ENCODE data around the gene FRAS1.

Gene FRAS1

DNA sequence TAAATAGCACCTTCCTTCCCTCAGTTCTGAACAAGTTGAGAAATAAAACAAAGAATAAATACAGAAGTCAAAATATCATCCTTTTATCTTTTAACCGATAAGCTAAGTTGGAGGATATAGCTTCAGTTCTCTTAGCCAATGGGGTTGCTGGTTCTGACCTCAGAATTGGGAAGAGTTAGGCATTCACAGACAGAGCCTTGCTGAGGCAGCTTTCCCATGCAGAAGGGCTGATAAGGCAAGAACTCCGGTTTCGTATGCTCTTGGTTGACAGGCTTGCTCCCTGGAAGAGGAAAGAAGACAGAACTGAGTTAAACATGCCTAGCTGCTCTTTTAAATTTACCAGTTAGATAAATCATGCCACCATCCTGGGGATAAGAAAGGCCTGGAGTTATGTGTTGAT lies 17.6 kb downstream of the FRAS1 start:
- Histone ChIP-seq H3K4me1 (peaks cover 5% of the 10 kb centered on the region), H3K36me3 (peaks cover 14% of the 10 kb centered on the region), H3K4me3 (ENCODE audit: low read depth, low read length) (no peak overlapping the region), H3K27me3 (no peaks in the 10 kb centered on the region), H3K9me3 (no peaks in the 10 kb centered on the region)
- TF ChIP-seq, protein P1, sequence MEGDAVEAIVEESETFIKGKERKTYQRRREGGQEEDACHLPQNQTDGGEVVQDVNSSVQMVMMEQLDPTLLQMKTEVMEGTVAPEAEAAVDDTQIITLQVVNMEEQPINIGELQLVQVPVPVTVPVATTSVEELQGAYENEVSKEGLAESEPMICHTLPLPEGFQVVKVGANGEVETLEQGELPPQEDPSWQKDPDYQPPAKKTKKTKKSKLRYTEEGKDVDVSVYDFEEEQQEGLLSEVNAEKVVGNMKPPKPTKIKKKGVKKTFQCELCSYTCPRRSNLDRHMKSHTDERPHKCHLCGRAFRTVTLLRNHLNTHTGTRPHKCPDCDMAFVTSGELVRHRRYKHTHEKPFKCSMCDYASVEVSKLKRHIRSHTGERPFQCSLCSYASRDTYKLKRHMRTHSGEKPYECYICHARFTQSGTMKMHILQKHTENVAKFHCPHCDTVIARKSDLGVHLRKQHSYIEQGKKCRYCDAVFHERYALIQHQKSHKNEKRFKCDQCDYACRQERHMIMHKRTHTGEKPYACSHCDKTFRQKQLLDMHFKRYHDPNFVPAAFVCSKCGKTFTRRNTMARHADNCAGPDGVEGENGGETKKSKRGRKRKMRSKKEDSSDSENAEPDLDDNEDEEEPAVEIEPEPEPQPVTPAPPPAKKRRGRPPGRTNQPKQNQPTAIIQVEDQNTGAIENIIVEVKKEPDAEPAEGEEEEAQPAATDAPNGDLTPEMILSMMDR (IDR thresholded peaks at IDR 0.05; ENCODE audit: low read depth, low read length) = no peak
- DNase-seq = no peak

DNA sequence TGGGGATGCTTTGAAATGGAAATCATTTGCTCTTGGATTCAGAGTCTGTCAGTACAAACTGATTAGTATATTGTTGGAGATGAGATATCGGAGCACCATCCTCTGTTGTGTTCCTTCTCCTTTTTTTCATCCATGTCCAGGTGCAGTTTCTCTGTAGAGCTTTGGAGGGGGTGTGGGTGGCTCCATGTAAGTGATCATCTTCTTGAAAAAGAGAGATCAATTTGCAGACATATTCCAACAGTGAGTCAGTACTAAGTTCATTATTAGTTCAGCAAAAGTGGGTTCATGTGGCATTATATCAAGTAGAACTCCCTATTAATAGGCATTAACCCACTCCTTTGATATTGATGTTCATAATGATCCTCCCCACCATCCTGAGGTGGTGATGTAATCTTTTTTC lies 18.9 kb downstream of the FRAS1 start:
- Histone ChIP-seq H3K9me3 (no peaks in the 10 kb centered on the region), H3K36me3 (peaks cover 8% of the 10 kb centered on the region), H3K4me3 (ENCODE audit: low read depth, low read length) (no peak overlapping the region), H3K4me1 (peaks cover 9% of the 10 kb centered on the region), H3K27me3 (no peaks in the 10 kb centered on the region)
- TF ChIP-seq, protein P1 (IDR thresholded peaks at IDR 0.05; ENCODE audit: low read depth, low read length) = no peak
- no peak for DNase-seq

DNA sequence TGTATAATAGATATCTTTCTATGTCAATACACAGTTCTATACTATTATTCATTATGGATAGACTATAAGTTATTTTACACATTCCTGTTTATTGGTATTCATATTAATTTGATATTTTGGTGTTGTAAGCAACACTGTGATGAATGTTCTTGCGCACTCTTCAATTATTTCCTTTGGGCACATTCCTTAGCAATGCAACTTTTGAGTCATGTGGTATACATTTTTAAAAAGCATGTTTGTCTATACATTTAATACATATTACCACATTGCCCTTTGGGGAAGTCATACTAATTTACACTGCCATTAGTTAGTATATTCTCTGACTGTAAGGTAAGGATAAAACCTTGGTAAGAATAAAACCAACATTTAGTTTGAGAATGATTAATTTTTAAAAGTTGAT lies 21.0 kb downstream of the FRAS1 start:
- Histone ChIP-seq H3K27me3 (no peaks in the 10 kb centered on the region), H3K9me3 (no peaks in the 10 kb centered on the region), H3K4me3 (ENCODE audit: low read depth, low read length) (no peak overlapping the region), H3K4me1 (peaks cover 9% of the 10 kb centered on the region), H3K36me3 (peaks cover 4% of the 10 kb centered on the region; the same call in 1 of the 2 replicates)
- no peak for DNase-seq
- TF ChIP-seq, protein P1 (IDR thresholded peaks at IDR 0.05; ENCODE audit: low read depth, low read length) = no peak

DNA sequence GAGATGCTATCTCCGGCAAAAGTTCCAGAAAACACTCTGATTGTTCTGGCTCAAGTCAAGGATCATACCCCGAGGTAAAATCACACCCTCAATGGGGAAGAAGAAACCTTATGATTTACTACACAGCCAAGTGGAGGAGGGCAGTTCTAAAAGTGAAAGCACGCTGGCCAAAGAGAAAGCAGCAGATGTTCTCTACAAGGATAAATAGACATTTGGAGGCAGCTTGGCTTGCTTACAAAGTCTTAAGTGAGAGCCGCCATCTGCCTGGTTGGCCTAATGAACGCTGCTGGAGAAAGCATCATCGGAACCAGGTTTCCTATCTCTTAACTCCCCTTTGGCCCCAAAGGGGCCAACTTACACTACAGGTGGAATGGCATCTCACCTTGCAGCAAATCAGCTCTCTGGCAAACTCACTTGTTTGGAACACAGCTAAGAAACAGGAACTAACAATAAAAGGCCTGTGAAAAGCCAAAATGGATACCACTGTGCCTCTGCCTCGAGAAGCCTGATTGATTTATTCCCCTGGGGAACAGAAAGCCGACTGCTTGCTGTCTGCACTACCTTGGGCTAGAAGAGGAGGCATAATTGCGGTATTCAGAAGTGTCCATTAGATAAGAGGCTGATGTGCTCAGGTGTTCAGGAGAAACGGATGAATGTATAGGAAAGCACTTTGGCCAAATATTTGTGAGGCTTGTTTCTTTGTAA lies 22.8 kb downstream of the FRAS1 start:
- no peak for DNase-seq
- Histone ChIP-seq H3K4me3 (ENCODE audit: low read depth, low read length) (no peak overlapping the region), H3K27me3 (no peaks in the 10 kb centered on the region), H3K36me3 (peaks cover 4% of the 10 kb centered on the region), H3K9me3 (no peaks in the 10 kb centered on the region), H3K4me1 (peaks cover 9% of the 10 kb centered on the region)
- TF ChIP-seq, protein P1 (IDR thresholded peaks at IDR 0.05; ENCODE audit: low read depth, low read length) = no peak

DNA sequence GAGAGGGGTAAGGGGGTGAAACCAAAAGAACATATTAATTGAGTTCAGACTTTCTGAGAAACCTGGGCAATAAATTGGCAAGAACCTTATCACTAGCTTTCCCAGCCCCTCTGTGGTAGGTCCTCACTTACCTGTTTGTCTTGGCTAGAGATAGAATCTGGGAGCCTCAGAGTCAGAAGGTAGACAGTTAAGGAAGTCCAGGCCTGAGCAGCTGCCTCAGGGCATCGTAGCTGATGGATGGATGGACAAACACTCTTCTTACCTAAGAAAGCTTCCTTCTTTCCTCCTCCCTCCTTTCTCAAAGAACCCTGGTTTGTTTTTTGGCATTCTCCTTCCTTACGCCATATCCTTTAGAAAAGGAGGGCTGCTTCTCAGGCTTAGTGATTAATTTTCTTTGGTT lies 24.4 kb downstream of the FRAS1 start:
- Histone ChIP-seq H3K27me3 (no peaks in the 10 kb centered on the region), H3K4me3 (ENCODE audit: low read depth, low read length) (no peak overlapping the region), H3K9me3 (no peaks in the 10 kb centered on the region), H3K4me1 (peaks cover 9% of the 10 kb centered on the region), H3K36me3 (peaks cover 8% of the 10 kb centered on the region)
- no peak for DNase-seq
- TF ChIP-seq, protein P1 (IDR thresholded peaks at IDR 0.05; ENCODE audit: low read depth, low read length) = no peak

DNA sequence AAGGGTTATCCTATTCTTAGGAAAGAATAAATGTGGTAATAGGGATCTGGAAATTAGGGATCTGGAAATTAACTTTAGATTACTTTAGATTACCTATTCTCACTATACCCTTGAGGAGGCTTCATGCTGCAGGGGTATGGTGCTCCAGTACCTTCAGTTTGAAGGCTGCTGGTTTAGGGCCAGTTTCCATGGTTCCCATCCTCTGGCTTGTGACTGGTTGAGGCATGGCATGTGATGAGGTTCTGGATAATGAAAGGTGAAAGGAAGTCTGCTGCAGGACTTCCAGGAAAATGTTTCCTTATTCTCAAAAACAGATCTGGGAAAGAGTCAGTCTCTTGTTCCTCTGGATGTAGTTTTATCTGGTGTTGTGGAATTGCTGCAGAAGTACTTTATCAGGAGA lies 25.9 kb downstream of the FRAS1 start:
- TF ChIP-seq, protein P1 (IDR thresholded peaks at IDR 0.05; ENCODE audit: low read depth, low read length) = no peak

More for the DNA sequence above, 25.9 kb downstream of the FRAS1 start:
- DNase-seq = no peak
- no peaks in the 10 kb centered on the region for H3K9me3 ChIP-seq
- peaks cover 9% of the 10 kb centered on the region for H3K4me1 ChIP-seq
- no peaks in the 10 kb centered on the region for H3K27me3 ChIP-seq
- peaks cover 8% of the 10 kb centered on the region for H3K36me3 ChIP-seq
- H3K4me3 ChIP-seq (ENCODE audit: low read depth, low read length) = no peak overlapping the region

Measured in BE2C (cell line).